Fibroblast of lung (primary cell): ENCODE data around the gene GALNT2. TPM values are rescaled to one million over a fixed set of nuclear protein-coding genes. Genes with fewer than 3 reads are reported as not detected.

Experiments used
- DNase-seq, 2 donors: peaks; one replicate each; pipeline versions ENCODE4 v3.0.0 to v3.0.0-alpha.2; 2010; ENCODE audit warnings: low read depth in 2 of 2
- H2AFZ ChIP-seq: 2 replicates; pipeline ENCODE4 v1.5.1; 2012; ENCODE audit warnings: low read length, control low read depth, inconsistent platforms
- H3K27ac ChIP-seq: 2 replicates; pipeline ENCODE4 v1.5.1; 2011; ENCODE audit warnings: low read length, control low read depth; ENCODE audit not compliant: insufficient read depth
- H3K27me3 ChIP-seq: 2 replicates; pipeline ENCODE4 v1.5.1; 2011; ENCODE audit warnings: mild to moderate bottlenecking, low read length; ENCODE audit not compliant: control insufficient read depth, insufficient read depth
- H3K36me3 ChIP-seq: 2 replicates; pipeline ENCODE4 v1.5.1; 2011; ENCODE audit warnings: low read length; ENCODE audit not compliant: control insufficient read depth, insufficient read depth
- H3K4me1 ChIP-seq: 2 replicates; pipeline ENCODE4 v1.5.1; 2011; ENCODE audit warnings: low read length; ENCODE audit not compliant: control insufficient read depth, insufficient read depth; ENCODE audit errors: extremely low read depth
- H3K4me2 ChIP-seq: 2 replicates; pipeline ENCODE4 v1.5.1; 2011; ENCODE audit warnings: low read length, control low read depth; ENCODE audit not compliant: insufficient read depth; ENCODE audit errors: extremely low read depth
- H3K4me3 ChIP-seq, 4 experiments: fragments of 200-600 bp in 1 of 4; sonication (generic) in 1 of 4; replicated peaks in 1 of 4; 2 replicates each; pipeline ENCODE4 v1.5.1; 2011 to 2016; ENCODE audit warnings: low read length in 4 of 4, low read depth in 3 of 4, mild to moderate bottlenecking in 3 of 4, control low read depth in 2 of 4, inconsistent platforms in 1 of 4, mixed read lengths in 1 of 4; ENCODE audit not compliant: insufficient read depth in 1 of 4; ENCODE audit errors: control extremely low read depth in 1 of 4
- H3K79me2 ChIP-seq: 2 replicates; pipeline ENCODE4 v1.5.1; 2012; ENCODE audit warnings: mild to moderate bottlenecking, low read length, inconsistent platforms; ENCODE audit not compliant: control insufficient read depth, insufficient read depth
- H3K9ac ChIP-seq: 2 replicates; pipeline ENCODE4 v1.5.1; 2011; ENCODE audit warnings: mild to moderate bottlenecking, low read length, control low read depth; ENCODE audit not compliant: insufficient read depth
- H3K9me3 ChIP-seq: 2 replicates; pipeline ENCODE4 v1.5.1; 2012; ENCODE audit warnings: low read depth, low read length; ENCODE audit not compliant: control insufficient read depth, insufficient read depth
- H4K20me1 ChIP-seq: 2 replicates; pipeline ENCODE4 v1.5.1; 2011; ENCODE audit warnings: low read length; ENCODE audit not compliant: control insufficient read depth, insufficient read depth; ENCODE audit errors: extremely low read depth
- EZH2 ChIP-seq: IDR thresholded peaks from 2 replicates; pipeline ENCODE4 v1.5.1; 2012; ENCODE audit warnings: low read length, control low read depth, mild to moderate bottlenecking; ENCODE audit errors: missing control alignments
- polyA plus RNA-seq, 2 donors: library from polyadenylated mRNA; depleted of rRNA in 1 of 2; stranded (reverse) in 1 of 2; unstranded in 1 of 2; fragments of >200 nt; gene quantifications; 2 replicates each; pipeline ENCODE4 v1.2.1, GENCODE V29; 2011 to 2012; ENCODE audit warnings: missing spikeins in 1 of 2
- total RNA-seq: library from RNA; depleted of rRNA; stranded (reverse); fragments of >200 nt; gene quantifications from 2 replicates; pipeline ENCODE4 v1.2.1, GENCODE V29; 2014
- TF ChIP-seq, protein P1 (sequence below), 2 donors: IDR thresholded peaks in 1 of 2; conservative IDR thresholded peaks in 1 of 2; 1 replicate in 1 of 2; 2 replicates in 1 of 2; pipeline ENCODE4 v1.5.1; 2011 to 2012; ENCODE audit warnings: low read length in 2 of 2, control low read depth in 1 of 2, inconsistent platforms in 1 of 2, low read depth in 1 of 2, mild to moderate bottlenecking in 1 of 2

Gene GALNT2
- total and polyA plus RNA-seq, 2 donors (not counting 1 experiment from before 2014, with no cell fraction given), result 106 to 115 TPM

DNA sequence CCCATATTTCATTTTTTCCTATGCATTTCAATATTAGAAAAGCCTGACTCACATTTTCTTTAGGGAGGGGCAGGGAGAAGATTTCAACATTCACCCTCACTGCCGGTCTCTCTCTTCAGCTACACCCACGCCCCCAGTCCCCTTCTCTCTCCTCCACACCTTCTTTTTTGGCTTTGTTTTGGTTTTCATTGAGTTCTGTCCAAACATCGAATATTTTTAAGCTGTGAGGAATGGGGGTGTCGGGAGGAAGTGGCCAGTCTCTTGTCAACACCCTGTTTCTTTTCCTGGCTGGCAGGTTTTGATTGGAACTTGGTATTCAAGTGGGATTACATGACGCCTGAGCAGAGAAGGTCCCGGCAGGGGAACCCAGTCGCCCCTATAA is 181.8 kb downstream of the GALNT2 start:
- Histone ChIP-seq H3K36me3 (peaks cover 7% of the 10 kb centered on the region), H3K9me3 (no peaks in the 10 kb centered on the region), H2AFZ (no peak overlapping the region), H3K4me1 (peaks cover 2% of the 10 kb centered on the region), H4K20me1 (no peaks in the 10 kb centered on the region), H3K79me2 (no peaks in the 10 kb centered on the region), H3K27ac (no peak overlapping the region), H3K4me3 (no peak overlapping the region), H3K27me3 (no peaks in the 10 kb centered on the region), H3K9ac (no peak overlapping the region), H3K4me2 (no peak overlapping the region)
- DNase-seq, result no peak
- TF ChIP-seq EZH2, result no peak
- TF ChIP-seq, protein P1, sequence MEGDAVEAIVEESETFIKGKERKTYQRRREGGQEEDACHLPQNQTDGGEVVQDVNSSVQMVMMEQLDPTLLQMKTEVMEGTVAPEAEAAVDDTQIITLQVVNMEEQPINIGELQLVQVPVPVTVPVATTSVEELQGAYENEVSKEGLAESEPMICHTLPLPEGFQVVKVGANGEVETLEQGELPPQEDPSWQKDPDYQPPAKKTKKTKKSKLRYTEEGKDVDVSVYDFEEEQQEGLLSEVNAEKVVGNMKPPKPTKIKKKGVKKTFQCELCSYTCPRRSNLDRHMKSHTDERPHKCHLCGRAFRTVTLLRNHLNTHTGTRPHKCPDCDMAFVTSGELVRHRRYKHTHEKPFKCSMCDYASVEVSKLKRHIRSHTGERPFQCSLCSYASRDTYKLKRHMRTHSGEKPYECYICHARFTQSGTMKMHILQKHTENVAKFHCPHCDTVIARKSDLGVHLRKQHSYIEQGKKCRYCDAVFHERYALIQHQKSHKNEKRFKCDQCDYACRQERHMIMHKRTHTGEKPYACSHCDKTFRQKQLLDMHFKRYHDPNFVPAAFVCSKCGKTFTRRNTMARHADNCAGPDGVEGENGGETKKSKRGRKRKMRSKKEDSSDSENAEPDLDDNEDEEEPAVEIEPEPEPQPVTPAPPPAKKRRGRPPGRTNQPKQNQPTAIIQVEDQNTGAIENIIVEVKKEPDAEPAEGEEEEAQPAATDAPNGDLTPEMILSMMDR (conservative IDR thresholded peaks at IDR 0.05 in 1 of 2, IDR thresholded peaks at IDR 0.05 in 1 of 2; ENCODE audit: low read depth in 1 of 2, low read length in 2 of 2), result no peak

DNA sequence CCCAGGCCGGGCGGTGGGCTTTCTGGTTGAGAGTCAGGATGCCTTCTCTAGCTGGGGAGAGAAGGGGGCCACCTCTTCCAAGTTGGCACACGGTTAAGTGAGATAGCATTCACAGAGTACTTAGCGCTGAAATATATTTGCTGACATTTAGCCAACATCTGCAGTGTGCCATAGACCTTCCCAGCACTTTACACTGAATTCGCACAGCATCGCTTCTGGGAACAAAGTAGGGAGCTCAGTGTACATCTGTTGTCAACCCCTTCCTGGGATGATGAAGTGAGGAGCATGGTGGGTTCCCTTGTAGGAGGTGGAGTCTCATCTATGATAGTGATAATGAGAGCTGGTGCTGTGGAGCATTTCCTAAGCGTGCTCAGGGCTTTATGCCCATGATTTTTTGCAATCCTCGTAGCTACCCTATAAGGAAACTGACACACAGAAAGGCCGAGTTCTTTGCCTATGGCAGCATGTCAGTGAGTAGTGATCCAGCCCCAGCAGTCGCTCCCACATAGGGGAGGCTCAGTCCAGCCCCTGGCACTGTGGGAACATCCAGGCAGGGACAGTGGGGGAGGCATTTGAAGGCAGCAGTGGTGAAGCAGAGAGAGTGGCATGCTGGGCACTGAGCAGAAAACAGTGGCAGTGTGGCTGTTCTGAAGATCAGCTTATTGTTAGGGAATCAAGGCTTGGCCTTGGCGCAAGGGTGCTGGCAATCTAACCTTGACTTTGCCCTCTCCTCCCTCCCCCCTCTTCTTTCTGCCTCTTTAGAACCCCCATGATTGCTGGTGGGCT is 182.8 kb downstream of the GALNT2 start:
- Histone ChIP-seq H3K4me2 (no peak overlapping the region), H2AFZ (no peak overlapping the region), H3K9ac (no peak overlapping the region), H3K36me3 (peaks cover 7% of the 10 kb centered on the region), H3K27me3 (no peaks in the 10 kb centered on the region), H4K20me1 (no peaks in the 10 kb centered on the region), H3K27ac (no peak overlapping the region), H3K4me3 (no peak overlapping the region), H3K79me2 (no peaks in the 10 kb centered on the region), H3K4me1 (no peaks in the 10 kb centered on the region), H3K9me3 (no peaks in the 10 kb centered on the region)
- TF ChIP-seq, protein P1 (conservative IDR thresholded peaks at IDR 0.05 in 1 of 2, IDR thresholded peaks at IDR 0.05 in 1 of 2; ENCODE audit: low read depth in 1 of 2, low read length in 2 of 2), result no peak
- no peak for TF ChIP-seq EZH2
- DNase-seq, result no peak

DNA sequence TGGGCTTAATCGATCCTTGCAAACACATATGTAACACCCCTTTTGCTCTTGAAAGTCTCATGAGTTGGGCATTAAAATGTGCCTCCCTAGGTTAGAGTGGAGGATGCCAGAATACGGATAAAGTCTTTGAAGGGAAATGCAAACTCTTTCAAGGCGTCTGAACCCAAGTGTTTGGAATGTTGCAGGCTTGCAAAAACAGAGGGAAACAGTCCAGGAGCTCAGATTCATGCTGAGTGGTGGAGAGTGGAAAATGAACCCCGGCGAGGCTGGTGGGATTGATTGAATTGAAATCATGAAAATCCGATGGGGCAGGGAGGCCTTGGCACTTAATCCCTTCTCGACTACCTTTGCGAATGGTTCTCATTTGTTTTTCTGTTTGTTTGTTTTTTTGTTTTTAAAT is 183.6 kb downstream of the GALNT2 start:
- no peaks in the 10 kb centered on the region for H3K4me1 ChIP-seq
- no peak overlapping the region for H3K9ac ChIP-seq
- no peak for DNase-seq
- H3K4me2 ChIP-seq, result no peak overlapping the region
- no peaks in the 10 kb centered on the region for H3K27me3 ChIP-seq
- H2AFZ ChIP-seq, result no peak overlapping the region
- TF ChIP-seq EZH2, result no peak
- TF ChIP-seq, protein P1 (conservative IDR thresholded peaks at IDR 0.05 in 1 of 2, IDR thresholded peaks at IDR 0.05 in 1 of 2; ENCODE audit: low read depth in 1 of 2, low read length in 2 of 2), result no peak
- no peaks in the 10 kb centered on the region for H4K20me1 ChIP-seq
- H3K36me3 ChIP-seq, result peaks cover 10% of the 10 kb centered on the region
- no peak overlapping the region for H3K4me3 ChIP-seq
- no peak overlapping the region for H3K27ac ChIP-seq
- H3K9me3 ChIP-seq, result no peaks in the 10 kb centered on the region
- no peaks in the 10 kb centered on the region for H3K79me2 ChIP-seq
